ENCODE data around the gene SLMAP. TPM values are rescaled to one million over a fixed set of nuclear protein-coding genes. Genes with fewer than 3 reads are reported as not detected.
A peak's percentile ranks its signal among the peaks of the same experiment; 100 is the strongest.

The SLMAP gene
- total RNA-seq, 2 donors from 2014 or later: 213 to 259 TPM

GRCh38 chr3:57919987-57920386 lies 163.9 kb downstream of the SLMAP start:
- ATAC-seq (no peak), DNase-seq (no peak)
- intact Hi-C loops (cut with DNase I): no loop called here

DNA sequence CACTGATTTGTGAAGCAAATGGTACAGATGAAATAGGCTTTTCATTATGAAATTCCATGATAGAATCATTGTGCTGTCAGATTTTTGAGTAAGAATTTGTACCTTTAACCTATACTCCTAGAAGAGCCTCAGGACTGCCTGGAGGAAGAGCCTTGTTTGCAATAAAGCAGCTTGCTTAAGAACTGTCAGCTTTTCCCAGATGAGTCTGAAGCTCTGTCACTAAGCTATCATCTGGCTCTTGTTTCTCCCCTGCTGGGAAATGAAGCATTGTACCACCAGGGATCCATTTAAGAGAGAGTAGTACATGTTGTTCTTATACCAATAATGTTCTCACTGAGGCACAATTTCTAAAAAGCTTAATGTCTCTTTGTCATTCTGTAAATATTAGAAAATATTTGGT lies 167.0 kb downstream of the SLMAP start:
- ATAC-seq (no peak), DNase-seq (no peak)
- intact Hi-C loops (cut with DNase I): no loop called here

DNA sequence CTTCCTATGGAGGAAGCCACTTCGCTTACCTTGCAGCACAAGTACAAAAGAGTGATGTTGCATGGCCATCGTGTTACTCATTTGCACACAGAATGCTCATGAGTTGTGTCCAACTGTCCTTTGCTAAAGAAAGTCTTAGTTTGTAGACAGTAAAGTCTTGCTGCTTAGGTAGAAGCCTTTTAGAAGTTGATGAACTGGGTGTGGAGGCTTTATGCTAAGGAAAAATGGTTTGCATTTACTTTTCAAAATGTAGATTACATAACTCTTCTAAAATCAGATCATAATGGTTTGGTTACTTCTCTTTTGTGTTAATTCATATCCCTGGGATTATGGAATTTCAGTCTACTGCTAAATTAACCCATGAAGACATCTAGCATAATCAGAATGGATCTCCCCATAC lies 167.6 kb downstream of the SLMAP start:
- DNase-seq: no peak
- intact Hi-C loops (cut with DNase I): no loop called here
- no peak for ATAC-seq

GRCh38 chr3:57927166-57927565 lies 171.1 kb downstream of the SLMAP start:
- DNase-seq (no peak), ATAC-seq (peak; percentile 27 to 76)
- intact Hi-C loops (cut with DNase I): no loop called here

- no peak for DNase-seq
- intact Hi-C loops (cut with DNase I): no loop called here
- no peak for ATAC-seq
Measured at GRCh38 chr3:57927916-57928315, 171.8 kb downstream of the SLMAP start.

GRCh38 chr3:57928511-57928910 lies 172.4 kb downstream of the SLMAP start:
- intact Hi-C loops (cut with DNase I): no loop called here
- DNase-seq (no peak), ATAC-seq (no peak)

DNA sequence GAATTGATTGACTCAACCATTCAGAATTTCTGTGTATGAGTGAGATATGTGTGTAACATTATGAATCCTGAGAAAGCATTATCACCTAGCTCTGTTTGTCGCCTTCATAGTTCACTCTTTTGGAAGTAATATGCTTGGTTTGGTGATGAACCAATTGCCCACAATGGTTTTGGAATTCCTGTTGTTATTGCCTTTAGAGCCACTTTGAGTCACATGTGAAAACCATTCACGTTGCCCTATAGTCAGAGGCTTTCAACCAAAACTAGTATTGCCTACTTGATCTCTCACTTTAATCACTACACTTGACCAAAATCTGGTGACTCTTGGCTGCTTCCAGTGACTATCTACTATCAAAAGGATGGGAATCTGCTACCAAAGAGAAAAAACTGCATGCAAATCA lies 173.9 kb downstream of the SLMAP start:
- no peak for DNase-seq
- no peak for ATAC-seq
- intact Hi-C loops (cut with DNase I): no loop called here

DNA sequence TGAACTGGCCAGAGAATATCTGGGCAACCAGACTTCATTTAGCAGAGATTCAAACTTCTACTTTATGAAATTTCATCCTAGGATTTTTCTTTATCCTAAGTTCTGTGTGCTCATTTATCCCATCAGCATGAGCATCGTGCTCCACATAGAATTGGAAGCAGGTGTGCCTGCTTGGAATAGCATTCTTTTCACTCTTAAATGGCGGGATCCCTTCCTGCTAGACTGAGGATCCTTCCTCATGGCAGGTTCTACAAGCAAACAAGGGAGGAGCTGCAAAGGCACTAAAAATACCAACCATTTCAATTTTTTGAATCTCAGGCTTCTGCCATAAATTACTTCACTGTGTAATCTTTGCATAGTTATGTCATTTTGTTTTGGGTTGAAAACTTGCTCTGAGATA lies 177.5 kb downstream of the SLMAP start:
- DNase-seq: no peak
- ATAC-seq: no peak
- intact Hi-C loops (cut with DNase I): no loop called here

- intact Hi-C loops (cut with DNase I): no loop called here
- ATAC-seq (no peak), DNase-seq (no peak)
Measured at GRCh38 chr3:57934373-57934772, 178.3 kb downstream of the SLMAP start.

DNA sequence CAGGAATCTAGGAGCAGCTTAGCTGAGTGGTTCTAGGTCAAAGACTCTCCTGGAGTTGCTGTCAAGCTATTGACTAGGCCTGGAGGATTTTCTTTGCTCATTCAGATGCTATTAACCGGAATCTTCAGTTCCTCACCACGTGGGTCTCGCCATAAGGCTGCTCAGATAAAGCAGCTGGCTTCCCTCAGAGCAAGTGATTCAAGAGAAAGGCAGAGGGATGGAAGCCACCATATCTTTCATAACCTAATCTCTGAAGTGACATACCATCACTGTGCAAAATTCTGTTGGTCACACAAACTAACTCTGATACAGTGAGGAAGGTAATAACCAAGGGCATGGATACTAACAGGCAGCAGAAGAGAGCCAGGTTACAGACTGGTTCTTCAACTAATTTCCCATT lies 179.4 kb downstream of the SLMAP start:
- intact Hi-C loops (cut with DNase I): no loop called here
- ATAC-seq (no peak), DNase-seq (no peak)

GRCh38 chr3:57937092-57937491 lies 181.0 kb downstream of the SLMAP start:
- intact Hi-C loops (cut with DNase I): no loop called here
- ATAC-seq: no peak

DNA sequence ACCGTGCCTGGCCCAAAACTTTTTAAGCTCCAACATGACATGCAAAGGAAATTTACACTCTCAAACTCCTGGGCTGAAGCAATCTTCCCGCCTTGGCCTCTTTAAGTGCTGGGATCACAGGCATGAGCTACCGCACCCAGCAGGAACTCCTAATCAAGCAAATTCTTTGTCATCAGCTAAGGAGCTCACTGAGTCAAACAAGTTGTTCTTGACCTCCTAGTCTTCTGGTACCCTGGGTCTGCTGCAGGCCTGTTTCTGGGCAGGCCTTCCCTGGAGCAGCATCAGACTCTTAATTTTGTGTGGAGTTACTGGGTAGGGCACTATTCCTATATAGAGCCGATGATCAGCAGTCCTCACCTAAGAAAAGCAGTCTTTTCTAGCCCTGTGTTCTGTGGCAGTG lies 183.7 kb downstream of the SLMAP start:
- no peak for DNase-seq
- no peak for ATAC-seq
- intact Hi-C loops (cut with DNase I): no loop called here

More at GRCh38 chr3:57937092-57937491, 181.0 kb downstream of the SLMAP start:
- no peak for DNase-seq

DNA sequence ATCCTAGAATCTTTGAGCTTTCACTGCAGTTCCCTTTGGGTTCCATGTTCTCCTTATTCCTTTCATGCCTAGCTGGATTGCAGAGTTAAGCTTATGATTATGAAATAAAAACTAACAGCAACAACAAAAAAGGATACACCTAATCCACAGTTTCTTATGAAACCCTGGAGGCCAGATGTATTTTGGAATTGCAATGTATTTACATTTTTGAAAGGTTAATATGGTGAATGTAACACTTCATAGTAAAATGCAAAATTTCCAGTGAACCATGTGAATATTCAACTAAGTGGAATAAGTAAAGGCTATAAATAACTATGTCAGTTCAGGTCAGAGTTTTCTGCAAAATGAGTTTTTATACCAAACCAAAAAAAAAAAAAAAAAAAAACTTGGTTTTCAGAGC lies 186.3 kb downstream of the SLMAP start:
- intact Hi-C loops (cut with DNase I): no loop called here
- ATAC-seq (no peak), DNase-seq (no peak)

DNA sequence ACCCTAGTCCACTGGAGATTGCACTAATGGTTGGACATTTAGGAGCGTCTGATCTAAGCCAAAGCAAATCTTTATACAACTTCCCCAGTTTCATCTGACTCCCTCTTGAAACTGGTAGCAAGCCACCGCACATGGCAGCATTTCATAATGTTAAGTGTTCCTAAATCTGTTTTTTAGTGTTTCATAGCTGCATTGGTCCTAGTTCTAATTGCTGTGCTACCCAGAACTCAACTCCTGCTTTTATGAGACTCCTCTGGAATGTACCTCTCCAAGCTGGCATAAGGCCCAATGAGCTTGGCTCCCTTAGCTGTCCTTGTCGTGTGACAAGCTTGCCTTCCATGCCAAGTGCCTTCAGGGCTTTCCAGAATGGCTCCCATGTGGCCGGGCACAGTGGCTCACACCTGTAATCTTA lies 186.8 kb downstream of the SLMAP start:
- ATAC-seq (peak; percentile 44 to 67), DNase-seq (peak; percentile 62)
- intact Hi-C loops (cut with DNase I): no loop called here

GRCh38 chr3:57943525-57944495 lies 187.7 kb downstream of the SLMAP start:
- DNase-seq (no peak), ATAC-seq (peak; percentile 23 to 60)
- intact Hi-C loops (cut with DNase I): no loop called here

- ATAC-seq: no peak
- intact Hi-C loops (cut with DNase I): no loop called here
- no peak for DNase-seq
Measured at GRCh38 chr3:57946970-57947381, 190.9 kb downstream of the SLMAP start.

- intact Hi-C loops (cut with DNase I): no loop called here
- ATAC-seq (no peak), DNase-seq (no peak)
Measured at GRCh38 chr3:57948080-57948671, 192.1 kb downstream of the SLMAP start.

DNA sequence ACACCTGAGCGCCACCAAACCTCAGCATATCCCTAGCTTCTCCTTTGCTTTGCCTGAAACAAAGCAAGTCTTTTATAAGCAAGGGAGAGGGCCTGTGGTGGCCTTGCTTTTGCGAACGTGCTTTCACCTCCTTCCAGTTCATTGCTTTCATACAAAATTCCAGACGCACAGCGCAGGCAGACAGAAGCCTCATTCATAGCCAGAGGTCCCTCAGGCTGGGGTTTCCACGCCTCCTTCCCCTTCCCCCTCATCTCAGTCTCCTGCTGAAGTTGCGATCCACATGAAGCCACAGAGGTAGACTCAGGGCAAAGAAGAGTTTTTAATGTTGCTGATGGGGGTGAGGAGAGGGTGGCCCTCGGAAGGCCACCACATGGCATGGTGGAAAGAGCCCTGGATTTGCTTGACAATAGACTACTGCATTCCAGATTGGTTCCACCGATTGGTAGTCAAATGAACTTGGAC lies 192.7 kb downstream of the SLMAP start:
- ATAC-seq: no peak
- intact Hi-C loops (cut with DNase I): no loop called here
- DNase-seq: no peak

GRCh38 chr3:57949344-57949743 lies 193.2 kb downstream of the SLMAP start:
- no peak for ATAC-seq
- intact Hi-C loops (cut with DNase I): no loop called here

DNA sequence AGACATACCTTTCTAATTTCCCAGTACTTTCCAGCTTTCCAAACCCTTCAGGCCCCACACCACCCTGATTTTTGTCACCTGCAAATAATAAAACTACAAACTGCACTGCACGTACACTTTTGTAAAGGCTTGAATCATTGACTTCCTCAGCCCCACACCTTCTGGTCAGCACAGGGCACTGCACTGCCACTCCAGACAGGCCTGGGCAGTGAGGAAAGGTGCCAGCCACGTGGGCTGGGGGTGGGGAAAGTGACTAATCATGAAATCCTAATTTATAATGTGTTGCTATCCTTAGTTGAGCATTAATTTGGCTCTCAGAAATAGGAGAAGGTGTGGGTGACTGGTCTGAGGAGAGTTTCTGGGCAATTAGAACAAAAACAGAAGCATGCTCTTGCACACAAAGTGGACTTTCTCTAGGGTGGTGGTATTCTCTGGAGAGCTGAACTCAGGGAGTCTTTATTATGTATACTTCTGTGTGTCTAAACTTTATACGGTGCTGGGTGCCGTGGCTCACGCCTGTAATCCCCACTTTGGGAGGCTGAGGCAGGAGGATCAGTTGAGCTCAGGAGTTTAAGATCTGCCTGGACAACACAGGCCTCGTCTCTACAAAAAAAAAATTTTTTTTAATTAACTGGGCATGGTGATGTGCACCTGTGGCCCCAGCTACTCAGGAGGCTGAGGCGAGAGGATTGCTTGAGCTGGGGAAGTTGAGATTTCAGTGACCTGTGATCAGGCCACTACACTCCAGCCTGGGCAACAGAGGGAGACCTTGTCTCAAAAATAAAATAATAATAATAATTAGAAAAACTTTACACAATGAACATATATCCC lies 193.9 kb downstream of the SLMAP start:
- peak; percentile 54 for DNase-seq
- intact Hi-C loops (cut with DNase I): no loop called here
- ATAC-seq: peak; percentile 21 to 43

More at GRCh38 chr3:57949344-57949743, 193.2 kb downstream of the SLMAP start:
- DNase-seq: no peak
